ENCODE data around the gene CACNA1I.
A peak's percentile ranks its signal among the peaks of the same experiment; 100 is the strongest.

CACNA1I gene

DNA sequence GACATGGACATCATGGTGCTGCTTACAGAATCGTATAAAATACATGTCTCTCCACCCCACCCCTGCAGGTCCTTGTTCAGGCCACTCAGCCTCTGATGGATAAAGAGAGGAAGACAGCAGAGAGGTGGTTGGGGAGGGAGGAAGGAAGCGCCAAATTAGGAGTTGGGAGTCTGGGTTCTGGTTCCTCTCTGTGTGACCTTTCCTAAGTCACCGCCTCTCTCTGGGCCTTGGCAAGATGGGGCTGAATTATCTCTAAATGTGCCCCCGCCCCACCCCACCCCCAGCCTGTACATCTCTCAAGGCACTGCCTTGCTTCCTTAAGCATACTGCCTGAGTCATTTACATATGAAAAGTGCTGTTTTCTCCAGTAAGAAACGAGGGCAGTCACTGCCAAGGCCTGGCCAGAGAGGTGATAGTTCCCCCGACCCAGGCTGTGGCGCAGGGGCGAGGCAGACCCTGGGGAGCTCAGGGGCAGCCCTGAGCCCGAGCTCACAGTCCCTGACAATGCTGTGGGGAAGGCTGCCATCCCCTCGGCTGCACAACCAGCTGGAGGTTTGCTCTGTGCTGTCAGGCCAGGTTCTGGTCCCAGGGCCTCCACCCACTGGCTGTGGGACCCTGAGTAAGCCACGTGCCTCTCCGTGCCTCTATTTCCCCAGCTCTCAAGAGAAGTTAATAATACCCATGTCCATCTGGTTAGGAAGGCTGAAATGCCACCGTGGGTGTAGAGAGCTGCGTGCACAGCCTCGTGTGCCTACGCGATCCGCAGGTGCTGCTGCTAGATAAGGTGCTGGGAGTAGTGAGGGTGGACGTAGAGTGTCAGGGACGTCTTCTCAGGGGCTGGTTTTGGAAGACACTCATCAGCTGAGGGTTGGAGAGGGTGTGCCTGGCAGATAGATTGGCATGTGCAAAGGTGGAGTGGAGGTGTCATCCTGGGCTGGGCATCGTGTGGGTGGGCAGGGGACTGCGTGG is 55.3 kb downstream of the CACNA1I start:
- DNase-seq: no peak

- DNase-seq: no peak
These were observed 56.7 kb downstream of the CACNA1I start for GRCh38 chr22:39627208-39627607.

DNA sequence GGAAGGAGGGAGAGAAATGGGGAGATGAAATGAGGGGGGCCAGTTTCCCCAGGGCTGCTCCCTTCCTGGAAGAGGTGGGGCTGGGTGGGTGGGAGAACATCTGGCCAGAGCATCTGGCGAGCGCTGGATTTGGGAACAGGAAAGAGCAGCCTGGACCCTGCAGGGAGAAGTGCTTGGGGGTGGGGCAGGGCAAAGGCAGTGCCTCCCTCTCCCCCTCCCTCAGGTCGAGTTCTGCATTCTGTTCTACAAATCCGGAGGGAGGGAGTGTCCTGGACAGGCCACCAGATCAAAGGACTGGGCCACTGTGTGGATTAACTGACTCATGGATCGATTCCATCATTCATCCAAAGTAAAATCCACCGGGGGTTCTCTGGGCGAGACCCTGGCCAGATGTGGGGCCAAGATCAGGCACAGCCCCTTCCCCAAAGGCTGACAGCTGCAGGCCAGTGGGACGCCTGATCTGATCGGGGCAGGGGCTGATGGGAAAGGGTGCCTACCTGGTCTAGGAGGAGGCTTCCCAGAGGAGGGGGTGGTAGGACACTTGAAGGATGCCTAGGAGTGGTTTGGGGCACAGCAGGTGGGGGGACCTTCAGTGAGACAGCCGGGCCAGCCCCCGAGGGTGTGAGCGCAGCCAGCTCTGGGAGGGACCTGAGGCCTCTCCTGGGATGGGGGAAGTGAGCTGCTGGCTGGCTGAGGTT is 57.5 kb downstream of the CACNA1I start:
- no peak for DNase-seq

DNA sequence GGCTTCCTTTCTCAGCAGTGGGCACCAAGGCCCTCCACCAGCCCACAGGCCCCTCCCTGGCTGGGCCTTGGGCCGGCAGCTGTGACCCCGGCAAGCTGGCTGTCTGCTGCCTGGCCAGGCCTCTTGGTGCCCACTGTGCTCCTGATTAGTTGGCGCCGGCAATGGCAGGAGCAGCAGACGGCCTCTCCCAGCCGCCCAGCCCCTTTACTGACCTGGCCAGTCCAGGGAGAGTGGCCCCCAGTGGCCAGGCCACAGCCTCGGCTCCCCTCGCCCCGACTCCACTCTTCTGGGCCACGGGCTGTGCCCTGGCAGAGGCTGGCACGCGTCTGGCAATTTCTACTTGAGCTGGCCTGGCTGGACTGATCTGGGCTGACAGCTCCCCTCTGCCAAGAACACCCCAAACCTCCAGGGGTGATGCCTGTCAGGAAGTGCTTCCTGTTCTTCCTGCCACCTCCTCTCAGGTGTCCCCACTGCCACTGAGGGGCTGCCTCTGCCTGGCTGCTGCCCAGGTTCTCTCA is 58.1 kb downstream of the CACNA1I start:
- DNase-seq: no peak

DNA sequence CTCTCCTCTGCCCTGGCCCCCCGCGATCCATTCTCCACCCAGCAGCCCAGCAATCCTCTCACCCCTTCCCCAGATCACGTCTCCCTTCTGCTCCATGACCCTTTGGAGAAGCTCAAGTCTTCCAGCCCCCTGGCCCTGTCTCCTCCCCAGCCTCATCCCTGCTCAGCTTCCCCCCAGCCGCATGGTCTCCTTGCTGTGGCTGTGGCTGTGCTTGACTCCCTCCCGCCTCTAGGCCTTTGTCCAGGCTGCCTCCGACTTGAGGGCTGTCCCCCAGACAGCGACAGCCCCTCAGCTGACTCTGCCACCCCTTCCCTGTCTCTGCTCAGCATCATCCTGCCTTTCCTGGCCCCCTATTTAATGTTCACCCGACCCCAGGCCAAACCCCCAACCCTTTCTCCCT is 59.3 kb downstream of the CACNA1I start:
- no peak for DNase-seq

DNA sequence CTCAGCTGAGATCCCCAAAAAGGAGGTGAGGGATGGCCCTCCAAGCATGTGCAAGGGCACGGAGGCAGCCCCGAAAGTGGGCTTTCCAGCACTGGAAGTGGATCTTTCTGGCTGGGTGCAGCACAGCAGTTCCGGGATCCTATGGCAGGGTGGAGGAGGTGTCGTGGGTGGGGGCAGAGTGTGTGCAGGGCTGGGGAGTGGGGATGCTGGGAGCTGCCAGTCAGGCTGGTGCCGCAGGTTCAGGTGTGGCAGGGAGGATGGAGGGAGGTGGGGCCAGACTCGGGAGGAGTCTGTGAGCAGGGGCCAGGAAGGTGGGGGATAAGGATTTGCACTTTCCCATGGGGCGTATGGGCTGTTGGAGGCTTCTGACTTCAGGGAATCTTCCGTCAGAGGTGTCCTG is 60.2 kb downstream of the CACNA1I start:
- DNase-seq: no peak

- DNase-seq: no peak
These were observed 61.1 kb downstream of the CACNA1I start for GRCh38 chr22:39631381-39632286.

DNA sequence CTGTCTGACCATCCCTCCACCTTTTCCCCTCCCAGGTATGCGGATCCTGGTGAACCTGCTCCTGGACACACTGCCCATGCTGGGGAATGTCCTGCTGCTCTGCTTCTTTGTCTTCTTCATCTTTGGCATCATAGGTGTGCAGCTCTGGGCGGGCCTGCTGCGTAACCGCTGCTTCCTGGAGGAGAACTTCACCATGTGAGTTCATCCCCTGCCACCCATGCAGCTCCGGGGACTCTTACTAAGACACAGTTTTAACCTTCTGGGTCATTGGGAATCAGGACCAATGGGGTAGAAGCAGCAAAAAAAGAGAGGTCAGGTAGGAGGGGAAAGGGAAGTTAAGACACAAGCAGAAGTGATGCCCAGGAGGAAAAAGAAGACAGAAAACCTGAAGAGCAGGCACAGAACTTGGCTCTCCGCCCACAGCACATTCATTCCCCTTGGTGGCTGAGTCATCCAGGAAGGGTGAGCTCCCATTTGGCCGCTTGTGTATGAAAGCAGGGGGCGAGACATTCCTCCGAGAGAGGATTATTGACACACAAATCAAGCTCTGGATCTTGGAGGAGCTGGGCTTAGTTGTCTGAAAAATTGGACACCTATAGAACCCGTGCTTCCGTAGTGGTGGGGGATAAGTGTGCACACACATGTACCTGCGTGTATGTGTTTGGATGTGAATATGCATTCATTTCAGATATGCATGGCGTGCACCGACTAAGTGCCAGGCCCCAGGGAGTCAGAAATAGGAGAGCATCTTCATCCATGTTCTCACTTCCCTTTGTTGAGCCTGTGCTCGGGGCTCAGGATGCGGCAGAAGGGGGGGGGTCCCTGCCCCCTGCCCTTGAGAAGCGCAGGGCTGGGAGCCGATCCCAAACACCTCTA is 64.2 kb downstream of the CACNA1I start:
- peak; percentile 85 for DNase-seq

GRCh38 chr22:39635719-39636118 is 65.2 kb downstream of the CACNA1I start:
- DNase-seq: peak; percentile 8

GRCh38 chr22:39638958-39639357 is 68.4 kb downstream of the CACNA1I start:
- no peak for DNase-seq

DNA sequence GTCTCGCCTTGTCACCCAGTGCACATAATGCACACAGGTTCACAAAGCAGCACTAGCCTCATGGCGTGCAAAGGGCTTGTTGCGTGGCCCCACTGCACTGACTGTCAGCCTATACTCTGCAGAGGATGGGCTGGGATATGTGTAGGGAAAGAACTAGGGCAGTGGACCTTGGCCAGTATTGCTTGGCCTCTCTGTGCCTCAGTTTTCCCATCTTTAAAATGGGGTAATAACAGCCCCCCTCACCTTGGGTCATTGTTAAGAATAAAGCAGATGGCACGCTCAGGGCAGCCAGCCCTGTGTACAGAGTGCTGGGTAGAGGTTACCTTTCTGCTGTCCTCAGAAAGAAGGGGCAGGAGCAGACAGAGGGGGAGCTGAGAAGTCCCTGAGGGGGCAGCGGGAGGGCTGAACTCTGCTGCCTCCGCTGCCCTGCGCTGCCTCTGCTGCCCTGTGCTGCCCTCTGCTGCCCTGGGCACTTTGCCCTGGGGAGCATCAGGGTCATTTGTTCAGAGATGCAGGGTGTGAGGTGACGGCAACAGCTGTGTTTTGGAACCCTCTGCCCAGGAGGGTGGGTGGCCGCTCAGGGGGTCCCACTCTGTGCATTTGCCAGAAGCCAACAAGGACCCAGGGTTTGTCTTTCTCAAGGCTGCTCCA is 71.2 kb downstream of the CACNA1I start:
- no peak for DNase-seq

GRCh38 chr22:39643311-39644083 is 72.9 kb downstream of the CACNA1I start:
- DNase-seq: no peak

DNA sequence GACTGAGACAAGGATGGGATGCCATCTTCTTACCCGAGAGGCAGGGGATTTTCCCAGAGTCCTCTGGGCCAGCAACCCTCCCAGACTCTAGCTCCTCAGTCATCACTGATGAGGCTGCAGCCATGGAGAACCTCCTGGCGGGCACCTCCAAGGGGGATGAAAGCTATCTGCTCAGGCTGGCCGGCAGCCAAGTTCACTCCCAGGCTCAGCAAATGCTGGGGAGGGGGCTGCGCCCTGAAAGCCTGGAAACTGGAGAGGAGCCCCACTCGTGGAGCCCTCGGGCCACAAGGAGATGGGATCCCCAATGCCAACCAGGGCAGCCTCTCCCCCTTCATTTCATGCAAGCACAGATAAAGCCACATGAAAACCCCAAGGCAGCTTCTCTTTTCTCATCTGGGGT is 75.0 kb downstream of the CACNA1I start:
- DNase-seq: no peak

DNA sequence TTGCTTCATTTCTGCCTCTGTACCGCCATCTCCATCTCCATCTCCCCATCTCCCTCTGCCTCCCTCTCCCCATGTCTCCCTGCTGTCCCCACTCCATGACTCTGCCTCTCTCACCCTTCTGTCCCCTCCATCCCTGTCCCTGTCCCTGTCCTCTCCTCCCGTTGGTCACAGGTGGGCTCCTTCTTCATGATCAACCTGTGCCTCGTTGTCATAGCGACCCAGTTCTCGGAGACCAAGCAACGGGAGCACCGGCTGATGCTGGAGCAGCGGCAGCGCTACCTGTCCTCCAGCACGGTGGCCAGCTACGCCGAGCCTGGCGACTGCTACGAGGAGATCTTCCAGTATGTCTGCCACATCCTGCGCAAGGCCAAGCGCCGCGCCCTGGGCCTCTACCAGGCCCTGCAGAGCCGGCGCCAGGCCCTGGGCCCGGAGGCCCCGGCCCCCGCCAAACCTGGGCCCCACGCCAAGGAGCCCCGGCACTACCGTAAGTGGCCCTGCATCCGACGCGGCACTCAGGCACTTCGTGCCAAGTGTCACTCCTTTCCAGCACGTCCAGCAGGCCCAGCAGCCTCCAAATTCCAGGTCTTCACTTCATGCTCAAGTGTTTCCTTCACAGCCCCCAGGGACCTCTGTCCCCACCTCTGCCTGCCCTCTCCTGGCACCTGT is 76.0 kb downstream of the CACNA1I start:
- no peak for DNase-seq

DNA sequence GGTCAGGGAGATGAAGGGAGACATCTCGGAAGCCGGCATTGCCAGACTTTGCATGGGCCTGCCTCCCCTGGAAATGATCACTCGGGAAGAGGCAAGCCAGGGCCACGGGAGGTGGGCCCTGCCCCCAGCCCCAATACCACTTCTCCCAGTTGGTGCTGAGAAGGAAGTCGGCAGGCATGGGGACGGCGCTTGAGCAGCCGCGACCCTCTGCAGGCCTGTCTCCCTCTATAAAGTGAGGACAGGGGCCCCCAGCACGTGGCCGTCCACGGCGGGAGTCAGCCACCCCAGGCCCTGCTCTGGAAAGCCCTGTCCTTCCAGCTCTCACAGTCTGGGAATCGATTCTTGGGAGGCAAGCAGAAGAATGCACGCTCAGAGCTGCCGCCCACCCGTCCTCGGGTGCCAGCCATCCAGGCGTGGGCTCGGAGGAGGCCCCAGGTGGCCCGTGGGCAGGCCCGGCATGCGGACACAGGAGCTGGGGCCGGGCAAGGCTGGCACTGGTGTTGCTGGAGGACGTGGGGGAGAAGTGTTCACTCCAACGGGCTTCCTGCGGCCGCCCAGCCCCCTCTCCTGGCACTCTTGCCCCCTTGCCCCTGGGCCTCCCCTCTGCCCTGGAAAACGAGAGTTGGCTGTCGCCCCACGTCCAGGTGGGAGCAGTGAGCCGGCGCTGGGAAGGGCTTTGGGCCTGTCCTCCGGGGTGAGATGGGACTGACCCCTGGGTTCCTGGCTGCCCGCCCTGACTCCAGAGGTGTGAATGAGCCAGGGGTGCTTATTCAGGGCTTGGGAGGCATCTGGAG is 77.5 kb downstream of the CACNA1I start:
- DNase-seq: no peak

DNA sequence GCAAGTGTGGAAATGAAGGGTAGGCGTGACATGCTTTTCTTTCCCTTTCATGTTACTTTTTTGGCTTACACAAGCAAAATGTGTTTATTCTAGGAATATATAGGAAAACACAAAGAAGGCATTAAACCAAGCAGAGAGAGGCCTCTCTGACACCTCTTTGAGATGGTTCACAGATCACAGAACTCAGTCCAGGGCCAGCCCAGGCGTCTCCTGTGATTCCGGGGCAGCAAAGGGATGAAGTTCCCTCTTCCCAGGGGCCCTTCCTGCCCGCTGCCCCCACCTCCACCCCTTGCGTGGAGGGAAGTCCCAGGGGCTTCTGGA is 78.0 kb downstream of the CACNA1I start:
- DNase-seq: no peak

DNA sequence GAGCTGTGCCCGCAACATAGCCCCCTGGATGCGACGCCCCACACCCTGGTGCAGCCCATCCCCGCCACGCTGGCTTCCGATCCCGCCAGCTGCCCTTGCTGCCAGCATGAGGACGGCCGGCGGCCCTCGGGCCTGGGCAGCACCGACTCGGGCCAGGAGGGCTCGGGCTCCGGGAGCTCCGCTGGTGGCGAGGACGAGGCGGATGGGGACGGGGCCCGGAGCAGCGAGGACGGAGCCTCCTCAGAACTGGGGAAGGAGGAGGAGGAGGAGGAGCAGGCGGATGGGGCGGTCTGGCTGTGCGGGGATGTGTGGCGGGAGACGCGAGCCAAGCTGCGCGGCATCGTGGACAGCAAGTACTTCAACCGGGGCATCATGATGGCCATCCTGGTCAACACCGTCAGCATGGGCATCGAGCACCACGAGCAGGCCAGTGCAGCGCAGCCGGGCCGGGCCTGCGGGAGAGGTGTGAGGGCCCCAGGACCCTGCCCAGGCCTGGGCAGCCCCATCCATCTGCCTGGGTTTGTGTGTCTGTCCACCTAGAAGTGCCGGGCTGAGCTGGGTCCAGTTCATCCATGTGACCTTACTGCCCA is 79.0 kb downstream of the CACNA1I start:
- no peak for DNase-seq

All from fibroblast of skin of scalp (primary cell).